ENCODE results near the gene BPIFB6.
"Not testable (repeated sequence)": the region's sequence is repeated elsewhere in the genome, so short reads cannot be mapped to it uniquely, and the experiment has no call there.

The BPIFB6 gene

GRCh38 chr20:33032555-33032954 is 1.1 kb downstream of the BPIFB6 start:
- DNase-seq: no peak

GRCh38 chr20:33033381-33033780 is 1.9 kb downstream of the BPIFB6 start:
- no peak for DNase-seq

- DNase-seq: no peak
Observed at GRCh38 chr20:33034115-33034514, 2.7 kb downstream of the BPIFB6 start.

GRCh38 chr20:33034901-33035492 is 3.5 kb downstream of the BPIFB6 start:
- DNase-seq: no peak

DNA sequence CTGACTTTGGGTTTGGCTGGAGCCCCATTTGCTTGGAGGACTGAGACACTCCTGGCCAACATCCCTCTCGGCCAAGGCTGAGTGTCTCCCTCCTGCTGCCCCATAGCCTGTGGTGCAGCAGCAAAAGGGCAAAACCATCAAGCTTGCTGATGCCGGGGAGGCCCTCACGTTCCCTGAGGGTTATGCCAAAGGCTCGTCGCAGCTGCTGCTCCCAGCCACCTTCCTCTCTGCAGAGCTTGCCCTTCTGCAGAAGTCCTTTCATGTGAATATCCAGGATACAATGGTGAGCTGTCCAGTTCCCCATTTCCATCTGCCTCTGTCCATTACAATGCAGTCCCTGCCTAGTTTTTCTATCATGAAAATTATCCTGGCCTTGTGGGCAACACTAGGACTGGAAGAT is 6.0 kb downstream of the BPIFB6 start:
- no peak for DNase-seq

GRCh38 chr20:33038243-33038642 is 6.8 kb downstream of the BPIFB6 start:
- no peak for DNase-seq

- no peak for DNase-seq
Observed at GRCh38 chr20:33042430-33042829, 11.0 kb downstream of the BPIFB6 start.

- no peak for DNase-seq
Observed at GRCh38 chr20:33042983-33043730, 11.7 kb downstream of the BPIFB6 start.

- no peak for DNase-seq
Observed at GRCh38 chr20:33043731-33044181, 12.3 kb downstream of the BPIFB6 start.

DNA sequence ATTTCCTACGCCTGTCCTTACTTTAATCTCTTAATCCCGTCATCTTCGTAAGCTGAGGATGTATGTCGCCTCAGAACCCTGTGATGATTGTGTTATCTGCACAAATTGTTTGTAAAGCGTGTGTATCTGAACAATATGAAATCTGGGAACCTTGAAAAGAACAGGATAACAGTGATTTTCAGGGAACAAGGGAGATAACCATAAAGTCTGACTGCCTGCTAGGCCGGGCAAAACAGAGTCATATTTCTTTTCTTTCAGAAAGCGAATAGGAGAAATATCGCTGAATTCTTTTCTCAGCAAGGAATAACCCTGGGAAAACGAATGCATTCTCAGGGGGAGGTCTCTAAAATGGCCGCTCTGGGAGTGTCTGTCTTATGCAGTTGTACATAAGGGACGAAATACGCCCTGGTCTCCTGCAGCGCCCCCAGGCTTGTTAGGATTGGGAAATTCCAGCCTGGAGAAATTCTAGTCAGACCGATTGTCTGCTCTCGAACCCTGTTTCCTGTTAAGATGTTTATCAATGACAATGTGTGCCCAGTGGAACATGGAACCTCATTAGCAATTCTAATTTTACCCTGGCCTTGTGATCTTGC is 13.8 kb downstream of the BPIFB6 start:
- not testable (repeated sequence) for DNase-seq

DNA sequence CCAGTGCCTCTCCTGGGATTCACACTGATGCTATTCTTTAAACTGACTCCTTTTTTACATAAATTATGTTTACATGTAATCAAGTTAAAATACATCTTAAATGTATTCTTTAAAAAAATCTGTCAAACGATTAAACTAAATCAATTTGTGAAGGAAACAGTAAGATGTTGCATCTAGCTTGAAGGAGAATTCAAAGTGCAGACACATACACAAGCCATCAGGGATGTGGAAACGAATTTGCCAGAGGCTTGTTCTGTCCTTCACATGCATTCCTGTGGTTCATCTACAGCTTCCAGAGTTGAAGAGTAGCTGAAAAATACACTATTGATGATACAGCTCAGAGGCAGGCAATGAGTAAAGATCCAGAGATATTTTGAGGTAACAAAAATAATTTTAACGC is 15.0 kb downstream of the BPIFB6 start:
- DNase-seq: no peak

- no peak for DNase-seq
Observed at GRCh38 chr20:33051333-33051732, 19.9 kb downstream of the BPIFB6 start.

DNA sequence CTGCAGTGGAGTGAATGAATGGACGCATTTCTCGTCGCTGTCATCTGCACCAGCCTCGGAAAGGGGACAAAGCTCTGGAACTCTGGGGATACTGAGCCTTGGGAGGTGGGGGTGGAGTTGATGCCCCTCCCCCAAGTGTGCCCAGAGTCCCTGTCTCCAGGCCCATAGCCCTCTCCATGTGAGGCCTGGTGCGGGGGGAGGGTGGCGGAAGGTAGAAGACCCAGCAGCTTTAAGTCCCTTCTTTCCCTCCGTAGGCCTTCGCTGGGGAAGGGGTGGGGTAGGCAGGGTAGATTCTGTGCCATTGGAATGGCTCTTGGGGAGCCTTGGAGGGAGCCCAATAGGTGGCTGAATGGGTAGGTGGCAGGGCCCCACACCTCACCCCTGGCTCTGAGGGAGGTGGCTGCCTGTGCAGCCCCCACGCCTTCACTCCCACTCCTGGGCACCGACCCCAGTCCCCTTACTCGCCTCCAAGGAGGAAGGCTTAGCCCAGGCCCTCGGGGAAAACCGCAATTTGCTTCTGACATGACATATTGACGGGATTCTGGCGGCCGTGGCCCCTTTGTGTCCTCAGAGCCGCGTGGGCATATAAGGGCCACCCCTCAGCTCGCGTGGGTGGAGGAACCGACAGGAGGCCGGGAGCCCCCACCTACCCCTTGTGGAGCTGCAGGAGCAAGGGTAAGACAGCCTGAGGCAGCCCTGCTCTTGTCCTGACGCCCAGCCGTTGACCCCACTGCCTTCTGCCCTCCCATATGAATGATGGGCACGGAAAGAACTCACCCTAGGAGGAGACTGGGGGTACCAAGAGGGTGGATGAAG is 22.1 kb downstream of the BPIFB6 start, which contains the start of gene BPIFB3:
Gene BPIFB3, plus strand, starts transcription at position 613 of the 816 bp plus-strand sequence. CDS start 1,533 bp downstream, outside the sequence.
- no peak for DNase-seq

DNA sequence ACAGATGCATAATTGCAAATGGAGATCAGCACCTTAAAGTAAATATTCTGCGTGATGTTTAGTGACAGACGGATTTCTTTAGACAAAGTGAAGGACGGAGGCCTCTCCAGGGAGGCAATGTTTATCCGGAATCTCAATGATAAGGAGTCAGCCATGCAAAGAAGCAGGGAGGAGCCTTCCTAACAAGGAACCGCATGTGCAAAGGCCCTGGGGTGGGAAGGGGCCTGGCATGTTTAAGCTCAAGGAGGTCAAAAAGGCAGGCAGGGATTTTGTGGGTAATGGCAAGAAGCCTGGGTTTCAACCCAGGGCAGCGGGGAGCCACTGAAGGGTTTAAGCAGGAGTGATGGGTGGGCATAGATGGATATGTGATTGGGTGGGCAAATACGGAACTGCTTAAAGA is 22.9 kb downstream of the BPIFB6 start:
- DNase-seq: no peak

GRCh38 chr20:33054791-33055190 is 23.3 kb downstream of the BPIFB6 start:
- DNase-seq: no peak

GRCh38 chr20:33059136-33059535 is 27.7 kb downstream of the BPIFB6 start:
- DNase-seq: no peak

DNA sequence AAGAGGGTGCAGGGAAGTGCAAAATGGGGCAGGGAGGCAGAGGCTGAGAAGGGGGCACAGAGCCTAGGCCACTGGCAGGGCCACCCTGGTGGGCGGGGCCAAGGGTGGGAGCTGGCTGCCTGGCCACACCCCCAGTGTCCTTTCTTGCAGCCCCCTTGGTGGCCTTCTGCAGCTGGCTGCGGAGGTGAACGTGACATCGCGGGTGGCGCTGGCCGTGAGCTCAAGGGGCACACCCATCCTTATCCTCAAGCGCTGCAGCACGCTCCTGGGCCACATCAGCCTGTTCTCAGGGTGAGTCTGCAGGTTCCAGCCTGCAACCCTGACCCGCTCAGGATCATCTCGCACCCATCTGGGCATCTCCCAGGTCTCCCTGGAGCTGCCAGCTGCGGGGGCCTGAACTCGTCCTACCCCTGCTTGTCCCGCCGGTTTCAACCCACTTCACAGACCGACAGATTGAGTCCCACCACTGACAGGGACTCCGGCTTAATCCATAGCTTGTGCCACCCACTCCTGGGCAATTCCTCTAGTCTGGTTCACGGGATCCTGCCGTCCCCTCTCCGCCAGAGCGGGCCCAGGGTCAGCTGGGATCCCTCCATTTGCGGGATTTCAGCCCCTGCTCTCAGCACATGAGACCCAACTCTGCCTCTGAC is 28.4 kb downstream of the BPIFB6 start:
- DNase-seq: no peak

- DNase-seq: no peak
Observed at GRCh38 chr20:33061658-33062028, 30.2 kb downstream of the BPIFB6 start.

DNA sequence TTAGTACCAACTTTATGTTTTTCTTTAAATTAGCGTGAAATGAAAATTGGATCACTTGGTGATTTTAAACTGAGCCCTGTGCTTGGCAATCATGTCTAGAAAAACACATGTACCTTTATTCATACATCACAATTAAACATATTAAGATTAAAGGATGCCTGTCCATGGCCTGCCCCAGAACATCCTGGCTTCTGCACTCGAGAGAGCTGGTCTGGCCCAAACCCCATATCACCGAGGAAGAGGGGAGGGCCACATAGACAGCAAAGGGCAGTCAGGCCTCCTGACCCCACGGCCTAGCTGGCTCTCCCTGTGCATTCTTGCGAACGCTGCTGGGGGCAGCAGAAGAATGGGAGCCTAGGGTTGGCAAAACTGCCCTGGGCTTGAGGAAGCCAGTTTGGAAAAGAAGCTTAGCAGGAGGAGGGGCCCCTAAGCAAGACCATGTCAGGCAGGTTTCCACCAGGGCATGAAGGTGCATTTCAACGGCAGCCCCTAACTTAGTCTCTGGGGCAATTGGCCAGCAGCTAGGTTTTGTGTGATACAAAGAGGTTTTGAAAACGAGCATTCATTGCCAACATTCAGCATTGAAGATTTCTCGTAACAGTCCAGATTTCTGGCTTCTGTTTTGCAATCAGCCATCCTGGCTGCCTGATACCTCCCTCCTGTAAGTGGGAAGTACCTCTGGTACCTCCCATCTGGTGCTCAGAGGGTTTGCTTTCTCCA is 30.8 kb downstream of the BPIFB6 start:
- DNase-seq: no peak

DNA sequence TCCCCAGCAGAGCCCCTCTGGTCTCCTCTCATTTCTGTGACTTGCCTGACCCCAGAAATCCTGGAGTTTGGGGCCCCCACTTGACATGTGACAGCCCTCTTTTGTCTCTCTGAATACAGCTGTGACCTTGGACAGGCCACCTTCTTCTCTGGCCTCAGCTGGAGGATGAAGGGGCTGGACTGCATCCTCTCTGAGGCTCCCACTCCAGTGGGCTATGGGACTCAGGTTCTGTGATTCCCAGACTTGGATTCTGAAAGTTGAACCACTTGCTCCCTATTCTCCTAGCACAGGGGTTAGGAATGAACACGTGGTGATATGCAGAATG is 31.3 kb downstream of the BPIFB6 start:
- no peak for DNase-seq

DNA sequence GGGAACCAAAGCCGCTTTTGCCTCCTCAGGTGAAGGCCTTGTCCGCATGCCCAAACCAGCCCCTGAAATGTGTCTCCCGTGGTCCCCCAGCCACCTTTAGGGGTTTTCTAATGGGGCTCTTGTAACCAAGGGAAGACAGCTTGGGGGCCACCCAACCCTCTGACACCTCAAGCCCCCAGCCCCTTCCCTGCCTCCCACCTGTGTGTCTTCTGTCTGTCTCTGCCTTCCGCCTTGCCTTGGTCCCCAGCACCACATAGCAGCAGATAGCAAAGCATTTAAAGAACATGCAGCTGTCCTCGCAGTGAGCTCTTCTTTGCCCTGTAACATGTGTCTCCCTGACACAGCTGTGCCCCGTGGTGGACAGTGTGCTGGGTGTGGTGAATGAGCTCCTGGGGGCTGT is 31.8 kb downstream of the BPIFB6 start:
- DNase-seq: no peak

GRCh38 chr20:33064572-33065287 is 33.3 kb downstream of the BPIFB6 start:
- no peak for DNase-seq
